Natural killer cell (primary cell): Measurements from ENCODE around the gene PLOD1. TPM values are rescaled to one million over a fixed set of nuclear protein-coding genes. Genes with fewer than 3 reads are reported as not detected.

Experiments
- ATAC-seq, 3 donors: fragments of 150-1000 bp in 2 of 3; fragments of 200-7000 bp in 1 of 3; cut with Tn5 transposase; 1 replicate in 1 of 3; 2 replicates in 2 of 3; pipeline ENCODE4 v1.10.0; 2021; ENCODE audit warnings: mild to moderate bottlenecking in 2 of 3, moderate library complexity in 2 of 3
- DNase-seq, 2 donors: peaks; one replicate each; pipeline versions ENCODE4 v3.0.0 to v3.0.0-alpha.2; 2013 to 2021; ENCODE audit warnings: mixed read lengths in 1 of 2
- H3K27ac ChIP-seq: one replicate; pipeline ENCODE4 v1.5.1; 2013; ENCODE audit warnings: mild to moderate bottlenecking, low read length
- H3K27me3 ChIP-seq: one replicate; pipeline ENCODE4 v1.6.1; 2013; ENCODE audit warnings: low read length; ENCODE audit not compliant: control insufficient read depth, insufficient read depth
- H3K36me3 ChIP-seq: one replicate; pipeline ENCODE4 v1.6.1; 2013; ENCODE audit warnings: low read length; ENCODE audit not compliant: control insufficient read depth, insufficient read depth
- H3K4me1 ChIP-seq: one replicate; pipeline ENCODE4 v1.6.1; 2013; ENCODE audit warnings: low read length; ENCODE audit not compliant: control insufficient read depth, insufficient read depth
- H3K4me3 ChIP-seq: one replicate; pipeline ENCODE4 v1.5.1; 2013; ENCODE audit warnings: low read length
- H3K9me3 ChIP-seq: one replicate; pipeline ENCODE4 v1.6.1; 2013; ENCODE audit warnings: low read length; ENCODE audit not compliant: control insufficient read depth, insufficient read depth
- H3K27ac Mint-ChIP-seq, 2 donors: one replicate each; pipeline ENCODE4 v1.8.0; 2022; ENCODE audit warnings: mild to moderate bottlenecking in 2 of 2, mixed read lengths in 2 of 2, moderate library complexity in 1 of 2
- H3K27me3 Mint-ChIP-seq, 2 donors: one replicate each; pipeline ENCODE4 v1.8.0; 2022; ENCODE audit warnings: low read depth in 2 of 2, mixed read lengths in 2 of 2
- H3K36me3 Mint-ChIP-seq: one replicate; pipeline ENCODE4 v1.8.0; 2022; ENCODE audit warnings: mixed read lengths
- H3K4me1 Mint-ChIP-seq, 2 donors: one replicate each; pipeline ENCODE4 v1.8.0; 2022; ENCODE audit warnings: mixed read lengths in 2 of 2
- H3K4me3 Mint-ChIP-seq: one replicate; pipeline ENCODE4 v1.8.0; 2022; ENCODE audit warnings: mild to moderate bottlenecking, moderate library complexity, mixed read lengths
- H3K9me3 Mint-ChIP-seq, 2 donors: one replicate each; pipeline ENCODE4 v1.8.0; 2022; ENCODE audit warnings: mixed read lengths in 2 of 2
- CTCF ChIP-seq: fragments of 200-600 bp; IDR thresholded peaks from one replicate; pipeline ENCODE4 v1.8.0; 2022; ENCODE audit warnings: antibody characterized with exemption
- WGBS: methylation state at CpG from one replicate; pipeline ENCODE4 v1.1.7; 2013; ENCODE audit warnings: missing lambda C conversion rate; ENCODE audit not compliant: insufficient coverage; 5-methylcytosine and 5-hydroxymethylcytosine counted together
- intact Hi-C: fragments of 100-400 bp; cut with micrococcal nuclease; formaldehyde crosslinking; loops from one replicate; pipeline ENCODE4 v1.14.2; 2022
- total RNA-seq, 4 donors: library from RNA; stranded (reverse); fragments of 120-200 nt in 1 of 4; gene quantifications; one replicate each; pipeline versions ENCODE4 v1.2.3 to v1.2.4, GENCODE V29; 2013 to 2022

The PLOD1 gene
- total RNA-seq, 3 donors from 2014 or later (not counting 1 experiment from before 2014, with no cell fraction given) = 69.8 to 80.5 (median 80.4) TPM

GRCh38 chr1:11960276-11960675, 25.8 kb downstream of the PLOD1 start:
- Mint-ChIP-seq H3K4me1 (peaks cover 0 to 19% of the 10 kb centered on the region in 2 donors), H3K27ac (peak overlapping the region in 1 of 2 donors; percentile 57)

GRCh38 chr1:11960715-11961114, 26.2 kb downstream of the PLOD1 start:
- Histone ChIP-seq H3K36me3 (peaks cover 27% of the 10 kb centered on the region), H3K27ac (no peak overlapping the region), H3K27me3 (no peaks in the 10 kb centered on the region), H3K4me1 (peaks cover 14% of the 10 kb centered on the region), H3K4me3 (no peak overlapping the region), H3K9me3 (no peaks in the 10 kb centered on the region)
- H3K4me1 Mint-ChIP-seq = peaks cover 0 to 19% of the 10 kb centered on the region in 2 donors
- H3K36me3 Mint-ChIP-seq = no peaks in the 10 kb centered on the region
- no peaks in the 10 kb centered on the region for H3K9me3 Mint-ChIP-seq
- peak overlapping the region in 1 of 2 donors; percentile 57 for H3K27ac Mint-ChIP-seq
- TF ChIP-seq CTCF = no peak
- H3K27me3 Mint-ChIP-seq = no peaks in the 10 kb centered on the region
- H3K4me3 Mint-ChIP-seq = no peak overlapping the region
- ATAC-seq (peak in 2 of 3 donors; percentile 32 to 59), DNase-seq (no peak)
- 75% methylated on average over 6 of the region's 6 CpGs for WGBS
- intact Hi-C loops = no loop called here

More at GRCh38 chr1:11960276-11960675, 25.8 kb downstream of the PLOD1 start:
- Histone ChIP-seq H3K27me3 (no peaks in the 10 kb centered on the region), H3K4me1 (peaks cover 18% of the 10 kb centered on the region), H3K4me3 (no peak overlapping the region), H3K36me3 (peaks cover 25% of the 10 kb centered on the region), H3K27ac (no peak overlapping the region), H3K9me3 (no peaks in the 10 kb centered on the region)
- Mint-ChIP-seq H3K27me3 (no peaks in the 10 kb centered on the region), H3K4me3 (no peak overlapping the region), H3K36me3 (no peaks in the 10 kb centered on the region), H3K9me3 (no peaks in the 10 kb centered on the region)
- DNase-seq = no peak
- intact Hi-C loops = no loop called here
- ATAC-seq = no peak
- TF ChIP-seq CTCF = no peak
- 97% methylated on average over 5 of the region's 5 CpGs for WGBS

GRCh38 chr1:11961230-11961629, 26.7 kb downstream of the PLOD1 start:
- no peaks in the 10 kb centered on the region for H3K9me3 ChIP-seq
- H3K4me1 Mint-ChIP-seq = peaks cover 0 to 19% of the 10 kb centered on the region in 2 donors
- 66% methylated on average over 4 of the region's 4 CpGs for WGBS
- H3K4me1 ChIP-seq = peaks cover 9% of the 10 kb centered on the region
- DNase-seq = no peak
- H3K9me3 Mint-ChIP-seq = no peaks in the 10 kb centered on the region
- peaks cover 30% of the 10 kb centered on the region for H3K36me3 ChIP-seq
- H3K36me3 Mint-ChIP-seq = no peaks in the 10 kb centered on the region
- H3K27me3 Mint-ChIP-seq = no peaks in the 10 kb centered on the region
- intact Hi-C loops = no loop called here
- H3K27ac Mint-ChIP-seq = no peak overlapping the region
- no peak overlapping the region for H3K27ac ChIP-seq
- TF ChIP-seq CTCF = no peak
- no peaks in the 10 kb centered on the region for H3K27me3 ChIP-seq
- H3K4me3 Mint-ChIP-seq = no peak overlapping the region
- no peak overlapping the region for H3K4me3 ChIP-seq
- no peak for ATAC-seq

GRCh38 chr1:11963622-11964021, 29.1 kb downstream of the PLOD1 start:
- intact Hi-C loops = no loop called here
- Mint-ChIP-seq H3K27ac (no peak overlapping the region), H3K27me3 (no peaks in the 10 kb centered on the region), H3K4me1 (peaks cover 0 to 20% of the 10 kb centered on the region in 2 donors), H3K36me3 (no peaks in the 10 kb centered on the region), H3K9me3 (no peaks in the 10 kb centered on the region), H3K4me3 (no peak overlapping the region)
- H3K27me3 ChIP-seq = no peaks in the 10 kb centered on the region
- DNase-seq (no peak), ATAC-seq (no peak)
- H3K4me3 ChIP-seq = no peak overlapping the region
- H3K27ac ChIP-seq = no peak overlapping the region
- H3K9me3 ChIP-seq = no peaks in the 10 kb centered on the region
- H3K36me3 ChIP-seq = peaks cover 25% of the 10 kb centered on the region
- peaks cover 6% of the 10 kb centered on the region for H3K4me1 ChIP-seq
- WGBS = 87% methylated on average over 3 of the region's 3 CpGs
- TF ChIP-seq CTCF = no peak
